LNCaP clone FGC (cell line): ENCODE results near the gene GADD45G.

Experiments used
- DNase-seq: peaks from one replicate; pipeline ENCODE4 v3.0.0-alpha.2; 2011; ENCODE audit warnings: low read depth
- H3K4me3 ChIP-seq: 2 replicates; pipeline ENCODE4 v1.5.1; 2011; ENCODE audit warnings: mild to moderate bottlenecking, low read depth, low read length, control low read depth
- TF ChIP-seq, protein P1 (sequence below): IDR thresholded peaks from 2 replicates; pipeline ENCODE4 v1.5.1; 2012; ENCODE audit warnings: mild to moderate bottlenecking; ENCODE audit not compliant: control insufficient read depth, insufficient read depth; ENCODE audit errors: extremely low read depth

GADD45G gene

DNA sequence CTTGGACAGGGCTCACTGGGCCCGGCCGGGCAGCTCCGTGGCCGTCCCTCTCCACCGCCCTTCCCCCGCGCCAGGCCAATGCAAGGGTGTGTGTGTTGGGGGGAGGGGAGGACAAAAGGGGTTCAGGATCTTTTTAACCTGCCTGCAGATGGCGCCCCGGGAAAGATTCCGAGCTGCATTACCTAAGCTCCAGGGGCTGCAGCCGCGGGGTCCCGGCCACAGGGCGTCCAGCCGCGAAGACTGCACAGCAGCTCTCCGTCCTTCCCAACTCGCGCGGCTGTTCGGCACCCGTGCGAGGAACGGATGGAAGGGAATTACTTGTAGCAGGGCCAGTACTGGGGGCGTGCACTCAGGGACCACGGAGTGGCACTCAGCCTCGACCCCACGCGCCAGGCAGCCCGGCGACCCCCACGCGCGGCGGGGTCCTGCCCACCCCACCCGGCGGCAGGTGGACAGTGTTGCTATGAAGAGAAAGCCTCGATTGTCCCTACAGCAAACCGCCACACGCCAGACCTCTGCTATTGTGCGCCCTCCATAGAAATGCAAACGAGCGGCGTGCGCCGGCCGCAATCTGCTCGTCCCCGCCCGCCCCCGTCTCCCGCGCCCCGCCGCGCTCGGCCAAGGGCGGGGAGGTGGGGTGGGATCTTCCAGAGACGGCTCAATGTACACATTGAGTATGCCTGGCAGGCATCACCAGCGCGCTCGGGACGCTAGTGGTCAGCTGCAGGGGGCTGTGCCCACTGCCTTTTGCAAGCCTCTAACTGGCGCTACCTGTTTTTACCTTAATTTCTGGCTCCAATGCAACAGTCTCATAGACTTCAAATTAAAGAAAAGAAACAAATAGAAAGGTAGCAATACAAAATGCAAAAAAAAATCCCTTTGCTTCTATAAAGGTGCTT lies 796 bp upstream of the GADD45G start:
- H3K4me3 ChIP-seq, result peak overlapping the region; percentile 92
- TF ChIP-seq, protein P1, sequence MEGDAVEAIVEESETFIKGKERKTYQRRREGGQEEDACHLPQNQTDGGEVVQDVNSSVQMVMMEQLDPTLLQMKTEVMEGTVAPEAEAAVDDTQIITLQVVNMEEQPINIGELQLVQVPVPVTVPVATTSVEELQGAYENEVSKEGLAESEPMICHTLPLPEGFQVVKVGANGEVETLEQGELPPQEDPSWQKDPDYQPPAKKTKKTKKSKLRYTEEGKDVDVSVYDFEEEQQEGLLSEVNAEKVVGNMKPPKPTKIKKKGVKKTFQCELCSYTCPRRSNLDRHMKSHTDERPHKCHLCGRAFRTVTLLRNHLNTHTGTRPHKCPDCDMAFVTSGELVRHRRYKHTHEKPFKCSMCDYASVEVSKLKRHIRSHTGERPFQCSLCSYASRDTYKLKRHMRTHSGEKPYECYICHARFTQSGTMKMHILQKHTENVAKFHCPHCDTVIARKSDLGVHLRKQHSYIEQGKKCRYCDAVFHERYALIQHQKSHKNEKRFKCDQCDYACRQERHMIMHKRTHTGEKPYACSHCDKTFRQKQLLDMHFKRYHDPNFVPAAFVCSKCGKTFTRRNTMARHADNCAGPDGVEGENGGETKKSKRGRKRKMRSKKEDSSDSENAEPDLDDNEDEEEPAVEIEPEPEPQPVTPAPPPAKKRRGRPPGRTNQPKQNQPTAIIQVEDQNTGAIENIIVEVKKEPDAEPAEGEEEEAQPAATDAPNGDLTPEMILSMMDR, result peak; percentile 61
- no peak for DNase-seq

GRCh38 chr9:89605465-89606048 lies 745 bp downstream of the GADD45G start:
- peak overlapping the region; percentile 92 for H3K4me3 ChIP-seq
- TF ChIP-seq, protein P1, result no peak
- no peak for DNase-seq

- DNase-seq, result peak; percentile 69
These were observed 1.3 kb downstream of the GADD45G start for GRCh38 chr9:89606049-89606623.

DNA sequence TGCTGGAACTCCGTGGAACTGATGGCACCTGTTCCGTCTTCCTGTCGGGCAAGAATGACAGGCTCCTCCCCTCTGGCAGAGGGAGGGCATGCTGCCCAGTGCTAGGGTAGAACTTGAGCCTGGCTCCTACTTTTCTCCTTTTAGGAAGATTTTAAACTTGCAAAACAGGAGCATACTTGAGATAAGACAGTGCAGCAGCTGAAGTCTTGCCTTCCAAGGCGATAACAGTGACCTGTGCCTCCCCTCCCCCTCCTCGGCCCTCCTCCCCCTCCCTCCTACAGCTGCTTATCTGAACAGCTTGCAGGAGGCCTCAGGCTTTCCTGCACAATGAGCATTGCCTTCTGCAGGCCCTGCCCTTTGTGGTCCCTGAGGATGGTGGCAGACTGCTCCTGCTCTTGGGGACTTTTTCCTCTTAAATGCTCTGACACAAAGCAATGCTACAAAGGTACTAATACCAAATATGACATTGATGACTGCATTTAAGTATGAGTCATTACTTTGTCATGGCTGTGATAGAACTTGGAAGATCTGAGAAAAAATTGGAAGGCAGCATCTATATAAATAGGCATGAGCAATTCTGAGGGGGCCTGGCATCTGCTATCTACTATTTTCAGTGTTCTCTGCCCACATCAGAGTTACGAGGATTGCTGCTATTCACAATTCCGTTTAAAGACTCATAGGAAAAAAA lies 2.0 kb downstream of the GADD45G start:
- peak; percentile 82 for DNase-seq
- TF ChIP-seq, protein P1, result no peak
- peak overlapping the region; percentile 92 for H3K4me3 ChIP-seq

More at GRCh38 chr9:89606049-89606623, 1.3 kb downstream of the GADD45G start:
- TF ChIP-seq, protein P1, result no peak
- peak overlapping the region; percentile 92 for H3K4me3 ChIP-seq

DNA sequence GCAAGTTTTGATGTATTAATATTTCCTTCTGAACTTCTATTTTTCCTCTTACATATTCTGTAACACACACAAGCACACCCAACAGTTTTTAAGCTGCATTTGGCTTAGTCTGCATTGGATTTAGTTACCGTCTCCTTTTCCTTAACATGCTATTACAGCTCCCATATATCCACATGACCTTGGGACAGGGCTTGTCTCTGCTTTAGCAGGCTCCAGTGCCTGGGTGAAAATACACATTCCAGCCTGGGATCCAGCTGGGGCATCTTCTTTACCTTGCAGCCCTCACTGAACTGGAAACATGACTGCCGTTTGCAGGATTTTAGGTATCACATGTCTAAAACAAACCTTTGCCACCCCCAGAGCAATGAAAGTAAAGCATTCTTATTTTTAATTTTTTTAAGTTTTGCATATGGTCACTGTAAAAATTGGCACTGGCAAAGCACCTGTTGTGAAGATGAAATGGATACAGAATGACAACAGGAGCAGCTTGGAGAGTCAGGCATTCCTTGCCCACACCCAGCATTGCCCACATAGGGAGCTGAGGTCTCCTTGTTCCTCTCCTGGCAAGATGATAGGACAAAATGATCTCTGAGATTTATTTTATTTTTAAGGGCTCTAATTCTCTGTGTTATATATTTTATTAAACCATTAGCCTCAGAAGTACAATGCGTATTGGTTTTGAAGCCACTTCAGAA lies 4.0 kb downstream of the GADD45G start:
- no peak overlapping the region for H3K4me3 ChIP-seq
- DNase-seq, result no peak
- TF ChIP-seq, protein P1, result no peak

- DNase-seq, result no peak
- TF ChIP-seq, protein P1, result no peak
- H3K4me3 ChIP-seq, result no peak overlapping the region
These were observed 4.7 kb downstream of the GADD45G start for GRCh38 chr9:89609426-89610006.
